Bronchial epithelial cell (primary cell): ENCODE measurements around the gene RAPSN. TPM values are rescaled to one million over a fixed set of nuclear protein-coding genes. Genes with fewer than 3 reads are reported as not detected.

Source experiments
- DNase-seq: peaks from one replicate; pipeline ENCODE4 v3.0.0-alpha.2; 2010; ENCODE audit warnings: low read depth
- FAIRE-seq: peaks from 2 replicates; lab custom pipeline; 2011; peaks lifted over from hg19 to GRCh38; lab: Jason Lieb, UNC
- H3K27me3 ChIP-seq: 2 replicates; pipeline ENCODE4 v1.5.1; 2011; ENCODE audit warnings: low read length; ENCODE audit not compliant: control insufficient read depth, insufficient read depth
- H3K36me3 ChIP-seq: 2 replicates; pipeline ENCODE4 v1.5.1; 2011; ENCODE audit warnings: low read length; ENCODE audit not compliant: control insufficient read depth, insufficient read depth
- H3K4me3 ChIP-seq: 2 replicates; pipeline ENCODE4 v1.5.1; 2011; ENCODE audit warnings: mild to moderate bottlenecking, low read depth, low read length, control low read depth
- CTCF ChIP-seq: IDR thresholded peaks from 2 replicates; pipeline ENCODE4 v1.5.1; 2011; ENCODE audit warnings: mild to moderate bottlenecking, moderate library complexity, low read length, control low read depth, inconsistent platforms; ENCODE audit not compliant: insufficient read depth, severe bottlenecking
- total RNA-seq: library from RNA; depleted of rRNA; stranded (reverse); fragments of >200 nt; gene quantifications from 2 replicates; pipeline ENCODE4 v1.2.1, GENCODE V29; 2014

Gene RAPSN
- total RNA-seq, 1 donor from 2014 or later = 0.26 TPM

- no peak for DNase-seq
- no peak for FAIRE-seq
- peaks cover 44% of the 10 kb centered on the region for H3K36me3 ChIP-seq
- no peak overlapping the region for H3K4me3 ChIP-seq
- TF ChIP-seq CTCF = no peak
- H3K27me3 ChIP-seq = no peaks in the 10 kb centered on the region
Observed at GRCh38 chr11:47418454-47419259, 30.3 kb downstream of the RAPSN start.

- Histone ChIP-seq H3K36me3 (peaks cover 43% of the 10 kb centered on the region), H3K4me3 (no peak overlapping the region), H3K27me3 (no peaks in the 10 kb centered on the region)
- no peak for TF ChIP-seq CTCF
- DNase-seq (no peak), FAIRE-seq (no peak)
Observed at GRCh38 chr11:47417712-47418111, 31.2 kb downstream of the RAPSN start.

- peaks cover 43% of the 10 kb centered on the region for H3K36me3 ChIP-seq
- no peaks in the 10 kb centered on the region for H3K27me3 ChIP-seq
- no peak for TF ChIP-seq CTCF
- FAIRE-seq (no peak), DNase-seq (peak; percentile 85)
- no peak overlapping the region for H3K4me3 ChIP-seq
Observed at GRCh38 chr11:47415949-47416472, 32.9 kb downstream of the RAPSN start.

GRCh38 chr11:47415091-47415854 is 33.7 kb downstream of the RAPSN start:
- no peak for FAIRE-seq
- Histone ChIP-seq H3K4me3 (no peak overlapping the region), H3K36me3 (peaks cover 44% of the 10 kb centered on the region), H3K27me3 (no peaks in the 10 kb centered on the region)
- no peak for DNase-seq
- no peak for TF ChIP-seq CTCF

GRCh38 chr11:47414685-47415070 is 34.3 kb downstream of the RAPSN start:
- Histone ChIP-seq H3K36me3 (peaks cover 43% of the 10 kb centered on the region), H3K4me3 (no peak overlapping the region), H3K27me3 (no peaks in the 10 kb centered on the region)
- TF ChIP-seq CTCF = no peak
- FAIRE-seq (no peak), DNase-seq (no peak)
